GM21529 (cell line): ENCODE data around the gene ZBTB8B.

Source experiments
- ATAC-seq: cut with Tn5 transposase; IDR thresholded peaks from one replicate; pipeline ENCODE4 v1.9.1; 2021; ENCODE audit not compliant: unreplicated experiment

Gene ZBTB8B

GRCh38 chr1:32503153-32503552 is 38.3 kb downstream of the ZBTB8B start:
- ATAC-seq: no peak

GRCh38 chr1:32507021-32507420 is 42.1 kb downstream of the ZBTB8B start:
- no peak for ATAC-seq

GRCh38 chr1:32508761-32509160 is 43.9 kb downstream of the ZBTB8B start:
- ATAC-seq: no peak

- ATAC-seq: no peak
Observed at GRCh38 chr1:32509939-32510338, 45.1 kb downstream of the ZBTB8B start.
